GM21390 (cell line): ENCODE measurements around the gene DAB2.
"Not testable (repeated sequence)": the region's sequence is repeated elsewhere in the genome, so short reads cannot be mapped to it uniquely, and the experiment has no call there.

Source experiments
- ATAC-seq: cut with Tn5 transposase; IDR thresholded peaks from one replicate; pipeline ENCODE4 v1.9.1; 2021; ENCODE audit not compliant: unreplicated experiment

Gene DAB2

DNA sequence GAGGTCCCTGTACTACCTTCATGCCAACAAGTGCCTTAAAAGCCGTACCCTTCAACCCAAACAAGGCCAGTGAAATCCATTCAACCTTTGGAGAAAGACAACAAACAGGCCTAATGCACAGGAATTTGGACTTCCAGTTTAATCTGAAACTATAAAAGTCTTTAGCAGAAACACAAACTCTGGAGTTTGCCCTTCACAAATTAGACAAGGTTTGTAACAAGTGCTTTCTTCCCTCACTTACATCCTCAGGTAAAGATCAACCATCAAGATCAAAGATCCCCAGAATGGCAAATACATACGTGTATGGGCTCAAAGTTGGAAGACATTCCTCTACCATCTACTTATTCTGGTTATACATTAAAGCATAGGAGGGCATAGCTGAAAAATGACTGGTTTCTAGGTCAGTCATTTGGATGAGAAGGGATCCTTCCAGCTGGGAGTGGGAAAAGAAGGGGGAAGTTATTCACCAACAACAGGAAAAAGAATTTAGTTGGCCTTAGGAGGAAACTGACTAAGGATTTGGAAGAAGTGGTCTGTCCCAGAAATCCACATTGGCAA is 2.0 kb downstream of the DAB2 start:
- no peak for ATAC-seq

DNA sequence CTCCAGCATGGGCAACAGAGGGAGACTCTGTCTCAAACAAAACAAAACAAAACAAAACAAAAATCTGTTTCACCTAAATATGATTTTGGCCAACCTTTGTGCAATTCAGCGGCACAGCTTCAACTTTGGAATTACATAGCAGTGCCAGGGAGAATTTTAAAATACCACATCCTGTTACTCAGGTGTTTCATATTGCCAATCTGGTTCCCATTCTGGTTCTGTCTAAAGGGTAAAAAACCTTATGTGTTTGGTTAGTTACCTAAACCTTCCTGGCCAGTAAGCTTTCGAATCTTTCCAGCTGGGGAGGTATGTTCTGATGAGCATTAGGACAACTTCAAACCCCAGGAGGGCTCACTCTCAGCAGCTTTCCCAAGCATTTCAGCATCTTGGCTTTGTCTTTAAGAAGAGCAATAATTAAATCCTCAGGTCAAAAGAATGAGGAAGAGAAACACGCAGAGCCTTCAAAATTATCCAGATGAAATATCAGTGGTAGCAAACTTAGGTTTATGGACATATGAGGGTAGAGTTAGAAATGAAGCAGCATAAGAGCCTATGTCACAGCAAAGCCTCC is 2.7 kb downstream of the DAB2 start:
- ATAC-seq: no peak

DNA sequence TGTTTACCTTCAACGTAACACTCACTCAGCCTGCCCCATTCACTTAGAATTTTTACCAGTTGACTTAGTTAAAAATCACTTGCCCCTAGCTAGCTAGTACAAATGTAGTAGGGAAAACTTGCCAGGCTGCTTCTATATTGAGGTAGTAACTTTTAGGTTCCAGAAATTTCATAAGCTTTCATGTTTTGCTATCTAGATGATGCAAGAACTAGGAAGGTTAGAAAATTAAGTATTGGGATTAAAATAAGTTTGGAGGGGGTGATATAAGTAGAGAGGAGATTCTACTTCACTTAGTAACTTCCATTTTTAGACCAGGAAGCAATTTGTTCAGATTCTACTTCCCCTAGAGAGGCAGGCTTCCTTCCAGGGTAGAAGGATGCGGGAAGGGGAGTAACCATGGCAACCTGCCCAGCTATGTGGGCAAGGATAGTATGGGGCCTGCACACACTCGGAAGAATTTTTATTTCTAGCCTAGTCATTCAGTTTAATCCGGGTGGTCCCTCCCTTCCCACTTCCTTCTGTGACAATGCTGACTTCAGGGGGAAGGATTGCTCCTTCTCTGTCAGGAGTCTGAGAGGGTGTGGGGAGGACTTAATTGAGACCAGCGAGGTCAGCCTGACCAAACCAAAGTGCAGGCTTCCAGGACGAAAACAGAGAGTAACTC is 4.2 kb downstream of the DAB2 start:
- ATAC-seq: no peak

DNA sequence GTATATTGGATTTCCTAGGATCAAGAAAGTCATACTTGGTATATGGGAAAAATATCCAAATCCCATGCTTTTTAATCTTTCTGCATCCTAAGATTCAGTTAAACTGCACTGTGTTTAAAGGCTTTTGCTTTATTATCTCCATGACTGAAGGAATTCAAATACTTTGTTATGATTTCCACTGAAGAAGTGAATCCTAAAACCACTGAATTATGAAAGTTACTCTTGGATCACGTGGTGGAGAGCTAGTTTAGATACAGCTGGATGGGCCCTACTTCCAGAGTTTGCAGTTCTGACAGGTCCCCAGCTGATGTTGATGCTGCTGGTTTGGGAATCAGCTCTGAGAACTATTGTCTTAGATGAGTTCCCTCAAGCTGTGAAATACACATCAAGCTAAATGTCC is 5.0 kb downstream of the DAB2 start:
- ATAC-seq: no peak

DNA sequence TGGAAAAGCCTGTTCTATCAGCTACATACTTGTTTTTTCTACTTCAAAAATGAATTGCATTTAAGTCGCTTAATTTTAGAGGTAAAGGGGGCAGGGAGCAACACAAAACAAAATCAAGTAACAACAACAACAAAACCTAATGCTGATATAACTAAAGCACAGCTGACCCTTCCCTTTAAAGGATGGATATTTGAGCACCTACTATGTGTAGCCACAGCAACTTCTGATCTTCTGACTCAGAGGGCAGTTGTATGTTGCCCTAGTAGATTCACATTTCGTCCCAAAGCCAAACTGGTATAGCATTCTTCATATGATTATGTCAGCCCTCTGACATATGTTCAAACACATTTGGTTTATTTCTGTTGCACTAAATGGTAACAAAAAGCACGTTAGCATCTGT is 6.8 kb downstream of the DAB2 start:
- no peak for ATAC-seq

DNA sequence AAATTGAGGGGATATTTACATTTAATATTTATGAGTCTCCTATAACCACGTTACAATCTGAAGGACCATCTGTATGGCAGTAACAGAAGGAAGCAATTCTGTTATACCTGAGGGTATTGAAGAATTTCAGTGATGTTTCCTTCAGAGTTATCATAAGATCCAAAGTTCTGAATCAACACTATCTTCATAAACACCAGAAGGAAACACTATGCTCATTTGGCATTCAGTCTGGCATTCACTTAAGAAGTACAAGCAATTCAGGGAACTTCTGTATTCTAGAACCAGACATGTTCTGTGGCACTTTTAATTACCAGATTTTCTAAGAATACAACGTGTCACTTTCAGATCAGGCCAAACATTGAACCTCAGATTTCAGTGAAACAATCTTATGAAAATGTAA is 9.6 kb downstream of the DAB2 start:
- ATAC-seq: no peak

DNA sequence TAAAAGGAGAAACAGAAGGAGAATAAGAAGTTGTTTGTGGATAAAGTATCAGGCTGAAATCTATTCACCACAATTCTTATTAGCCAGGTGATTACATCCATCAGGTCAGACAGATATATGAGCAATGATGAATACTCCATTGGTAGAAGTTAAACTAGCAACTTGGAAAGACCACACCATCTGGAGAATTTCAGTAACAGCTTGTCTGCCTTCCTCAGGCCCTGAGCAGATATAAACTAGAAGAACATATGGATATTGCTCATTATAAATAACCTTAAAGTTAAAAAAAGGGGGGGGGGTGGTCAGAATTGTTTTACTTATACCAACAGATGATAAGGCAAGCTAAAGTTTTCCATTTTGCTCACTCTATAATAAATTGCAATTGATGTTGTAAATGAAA is 10.4 kb downstream of the DAB2 start:
- no peak for ATAC-seq

DNA sequence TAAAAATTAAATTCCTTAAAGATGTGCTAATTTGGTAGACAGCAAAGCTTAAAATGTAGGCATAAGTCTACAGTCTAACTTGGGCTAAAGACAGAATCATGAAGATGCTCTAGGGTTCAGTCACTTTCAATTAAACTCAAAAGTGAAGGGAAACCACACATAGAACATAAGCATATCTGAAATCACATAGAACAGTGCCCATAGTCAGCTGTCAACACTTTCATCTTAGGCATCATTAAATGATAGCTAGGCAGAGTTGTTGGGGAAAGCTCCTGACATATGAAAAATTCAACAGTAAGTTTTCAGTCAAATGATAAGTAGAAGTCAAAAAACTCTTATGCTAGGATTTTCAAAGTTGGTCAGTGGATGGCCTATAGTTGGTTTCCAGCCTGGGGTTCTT is 11.0 kb downstream of the DAB2 start:
- no peak for ATAC-seq

DNA sequence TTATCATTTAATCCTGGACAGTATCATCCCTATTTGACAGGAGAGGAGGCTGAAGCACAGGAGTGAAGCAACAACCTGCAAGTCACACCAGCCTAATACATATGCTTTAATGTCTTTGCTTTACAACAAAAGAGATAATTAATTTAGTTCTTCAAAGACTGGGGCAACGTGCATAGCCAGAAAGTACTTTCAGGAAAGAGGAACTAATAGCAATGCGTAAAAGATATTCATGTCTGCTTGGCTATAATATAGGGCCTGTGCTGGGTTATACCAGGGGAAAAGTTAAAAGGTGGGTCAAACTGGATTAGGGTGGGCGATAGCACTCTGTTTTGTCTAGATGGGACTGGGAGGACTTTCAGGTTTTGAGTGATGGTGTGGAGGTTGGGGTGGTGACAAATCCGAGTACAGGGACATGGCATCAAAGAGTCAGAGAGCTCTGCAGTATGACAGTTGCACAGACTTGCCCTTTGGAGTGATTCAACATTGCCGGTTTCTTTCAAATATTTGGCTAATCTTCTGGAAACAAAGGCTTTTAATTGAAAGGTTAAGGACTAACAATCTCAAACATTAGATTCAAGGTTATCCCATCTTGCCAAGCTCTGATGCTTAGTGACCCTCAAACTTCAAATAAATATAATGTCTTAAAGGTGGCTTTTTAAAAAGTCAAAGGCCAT is 11.9 kb downstream of the DAB2 start:
- no peak for ATAC-seq

DNA sequence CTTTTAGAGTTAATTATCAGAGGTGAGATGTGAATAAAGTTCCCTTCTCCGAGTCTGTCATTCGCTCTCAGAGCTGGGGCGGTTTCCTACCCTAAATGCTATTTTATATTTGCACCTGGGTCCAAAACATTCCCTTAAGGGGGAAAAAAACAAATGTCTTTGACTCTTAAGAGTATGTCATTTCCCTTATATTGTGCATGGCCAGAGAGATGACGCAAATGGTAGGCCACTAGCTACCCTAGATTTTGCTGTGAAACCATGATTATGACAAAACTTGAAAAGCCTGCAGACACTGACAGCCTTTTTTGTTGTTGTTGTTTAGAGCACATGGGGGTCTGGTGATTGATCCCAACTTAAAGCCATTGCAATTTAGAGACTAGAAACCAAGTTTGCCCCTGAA is 12.8 kb downstream of the DAB2 start:
- no peak for ATAC-seq

DNA sequence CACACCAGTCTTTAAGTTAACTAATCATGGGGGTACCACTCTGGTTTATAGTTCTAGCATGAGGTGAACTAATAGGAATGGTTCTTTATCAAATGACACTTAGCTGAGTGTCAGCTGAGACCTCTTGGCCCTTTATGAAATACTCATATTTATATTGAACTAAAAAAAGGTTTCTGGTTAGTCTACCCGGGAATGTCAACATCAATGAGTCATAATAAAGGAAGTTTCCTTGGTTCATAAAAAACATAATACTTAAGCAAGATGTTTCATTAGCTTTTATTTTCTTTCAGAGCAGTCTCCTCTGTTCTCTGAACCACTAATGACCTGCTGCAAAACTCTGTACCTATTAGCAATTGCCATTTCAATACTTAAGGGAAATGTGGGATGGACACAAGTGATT is 13.7 kb downstream of the DAB2 start:
- ATAC-seq: no peak

DNA sequence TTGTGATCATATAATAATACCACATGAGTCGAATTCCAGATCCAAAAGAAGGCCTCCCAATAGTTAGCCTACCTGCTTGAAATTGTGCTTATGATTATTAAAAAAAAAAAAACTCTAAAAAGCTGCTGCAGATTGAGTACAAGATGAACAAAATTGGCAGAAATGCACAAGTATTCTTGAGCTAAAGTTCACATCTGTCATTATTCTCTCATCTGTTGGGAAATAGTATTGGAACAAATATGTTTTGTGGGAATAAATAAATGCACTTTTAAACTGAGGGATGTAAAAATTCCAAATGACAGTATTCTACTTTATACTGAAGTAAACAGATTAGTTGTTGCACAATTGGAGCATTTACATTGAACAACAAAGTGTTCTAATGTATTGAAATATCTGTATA is 15.7 kb downstream of the DAB2 start:
- ATAC-seq: no peak

DNA sequence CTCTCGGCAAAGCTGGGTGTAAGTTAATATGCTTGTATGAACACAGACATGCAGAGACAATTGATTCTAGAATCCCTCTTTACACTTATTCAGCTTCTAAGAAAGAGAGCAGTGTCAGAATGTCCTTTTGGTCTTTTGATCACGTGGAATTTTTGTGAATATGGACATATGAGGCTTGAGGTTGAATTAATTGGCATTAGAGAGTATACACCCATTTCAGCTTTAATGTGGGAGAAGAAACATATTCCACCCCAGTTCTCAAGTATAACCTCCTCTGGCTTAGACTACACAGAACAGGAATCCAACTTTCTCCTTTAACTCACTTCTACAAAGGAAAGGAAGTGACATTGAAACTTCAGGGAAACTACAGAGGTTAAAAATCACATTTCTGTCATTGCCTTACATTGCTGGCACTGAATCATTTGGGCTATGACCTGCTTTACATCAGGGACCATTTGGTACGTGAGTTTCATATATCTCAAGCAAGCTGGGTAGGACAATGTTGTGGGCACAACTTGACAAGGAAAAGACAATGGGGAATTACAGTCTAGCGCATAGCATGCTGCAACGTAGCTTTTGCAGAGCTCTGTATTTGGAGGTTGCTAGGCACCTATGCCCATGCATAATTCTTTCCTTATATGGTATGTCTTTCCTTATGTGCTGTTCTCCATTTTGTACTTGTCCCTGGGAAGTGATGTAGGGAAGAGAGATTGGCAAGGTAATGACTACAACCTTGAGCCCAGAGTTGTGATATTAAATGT is 19.5 kb downstream of the DAB2 start:
- ATAC-seq: no peak

DNA sequence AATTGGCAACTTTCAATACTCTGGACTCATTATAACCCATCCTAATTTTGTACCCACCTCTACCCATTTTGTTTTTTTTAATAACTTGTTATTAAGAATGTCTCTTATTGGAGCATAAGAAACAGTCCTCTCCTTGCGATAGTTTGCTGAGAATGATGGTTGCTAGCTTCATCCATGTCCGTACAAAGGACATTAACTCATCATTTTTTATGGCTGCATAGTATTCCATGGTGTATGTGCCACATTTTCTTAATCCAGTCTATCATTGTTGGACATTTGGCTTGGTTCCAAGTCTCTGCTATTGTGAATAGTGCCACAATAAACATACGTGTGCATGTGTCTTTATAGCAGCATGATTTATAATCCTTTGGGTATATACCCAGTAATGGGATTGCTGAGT is 21.0 kb downstream of the DAB2 start:
- ATAC-seq: not testable (repeated sequence)

DNA sequence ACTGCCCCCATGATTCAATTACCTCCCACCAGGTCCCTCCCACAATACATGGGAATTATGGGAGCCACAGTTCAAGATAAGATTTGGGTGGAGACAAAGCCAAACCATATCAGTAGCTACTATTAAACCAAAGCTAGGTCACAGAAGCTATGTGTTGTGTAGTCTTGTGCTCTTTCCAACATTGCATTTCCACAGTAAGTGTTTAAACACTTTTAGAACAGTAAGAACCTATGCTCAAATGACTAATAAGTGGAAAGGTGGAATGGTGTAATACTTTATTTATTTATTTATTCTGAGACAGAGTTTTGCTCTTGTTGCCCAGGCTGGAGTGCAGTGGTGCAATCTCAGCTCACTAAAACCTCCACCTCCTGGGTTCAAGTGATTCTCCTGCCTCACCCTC is 22.6 kb downstream of the DAB2 start:
- not testable (repeated sequence) for ATAC-seq

DNA sequence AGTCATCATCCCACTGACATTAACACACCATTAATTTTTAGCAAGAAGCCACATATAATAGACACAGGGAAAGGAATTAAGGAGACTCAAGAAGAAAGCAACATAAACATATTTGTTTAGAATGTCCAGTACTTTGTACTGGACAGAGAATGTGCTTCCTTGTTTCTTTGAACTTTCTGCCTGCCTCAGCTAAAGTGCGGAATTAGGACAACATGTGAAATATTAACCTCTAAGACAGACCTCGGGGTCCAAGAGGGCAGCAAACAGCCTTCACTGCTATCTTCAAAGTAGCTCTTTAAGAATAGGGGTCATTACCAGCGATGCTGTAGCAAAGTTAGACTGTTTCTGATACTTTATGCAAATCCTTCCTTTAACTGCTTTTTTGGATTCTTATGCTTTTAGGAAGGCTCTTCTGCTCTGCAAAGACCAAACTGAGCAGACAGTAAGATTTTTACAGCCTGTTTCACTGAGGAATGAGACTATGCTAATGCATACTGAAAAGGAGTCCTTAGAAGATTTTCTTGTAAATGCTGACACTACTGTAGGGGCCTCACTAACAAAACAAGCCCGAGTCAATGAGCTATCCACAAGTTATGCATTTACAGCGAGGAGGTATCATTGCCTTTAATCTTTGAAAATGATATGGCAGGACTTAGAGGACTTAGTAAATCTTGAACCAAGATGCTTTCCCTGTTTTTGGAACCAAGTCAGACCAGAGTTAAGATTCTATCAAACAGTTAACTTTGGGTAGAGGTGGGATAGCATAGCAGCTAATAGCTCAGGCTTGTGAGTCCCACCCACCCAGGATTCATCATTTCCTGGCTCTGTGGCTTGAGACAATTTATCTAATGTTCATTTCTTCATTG is 23.8 kb downstream of the DAB2 start:
- no peak for ATAC-seq

DNA sequence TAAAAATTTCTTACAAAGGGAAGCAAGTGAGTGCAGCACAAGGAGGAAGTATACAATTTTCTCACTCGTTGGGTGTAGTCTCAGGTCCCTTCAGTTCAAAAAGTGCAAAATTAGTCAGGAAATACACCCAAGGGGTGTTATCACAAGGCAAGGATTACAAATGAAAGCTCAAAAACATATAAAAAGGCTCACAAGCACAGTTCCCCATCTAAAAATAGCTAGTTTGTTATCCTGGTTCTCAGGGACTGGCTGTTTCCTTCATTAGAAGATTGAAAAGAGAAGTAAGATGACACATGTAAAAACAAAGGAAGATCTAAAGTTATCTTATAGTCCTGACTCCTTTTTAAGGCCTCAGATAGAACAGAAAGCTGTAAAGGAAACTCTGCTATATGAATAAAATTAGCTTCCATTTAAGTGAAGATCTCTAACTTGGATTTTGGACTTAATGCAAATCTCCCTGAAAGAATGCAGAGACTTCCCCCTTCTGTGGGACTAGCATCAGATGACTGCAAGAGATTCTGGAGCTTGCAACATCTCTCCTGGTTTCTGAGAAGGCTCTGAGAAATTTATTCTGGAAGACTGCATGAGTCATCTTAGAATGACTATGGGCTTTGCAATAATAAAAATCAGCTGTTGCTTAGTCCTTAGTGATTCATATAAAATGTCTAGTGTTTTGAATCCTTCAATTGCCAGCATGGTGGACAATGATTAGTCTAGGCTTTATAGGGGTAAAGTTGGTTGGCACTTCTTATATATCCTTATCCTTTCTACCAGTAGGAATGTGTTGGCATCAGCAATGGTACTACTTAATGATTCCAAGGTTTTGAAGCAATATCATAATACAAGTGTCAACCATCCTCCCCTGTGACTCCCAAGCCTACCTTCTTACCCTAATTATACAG is 25.4 kb downstream of the DAB2 start:
- no peak for ATAC-seq

DNA sequence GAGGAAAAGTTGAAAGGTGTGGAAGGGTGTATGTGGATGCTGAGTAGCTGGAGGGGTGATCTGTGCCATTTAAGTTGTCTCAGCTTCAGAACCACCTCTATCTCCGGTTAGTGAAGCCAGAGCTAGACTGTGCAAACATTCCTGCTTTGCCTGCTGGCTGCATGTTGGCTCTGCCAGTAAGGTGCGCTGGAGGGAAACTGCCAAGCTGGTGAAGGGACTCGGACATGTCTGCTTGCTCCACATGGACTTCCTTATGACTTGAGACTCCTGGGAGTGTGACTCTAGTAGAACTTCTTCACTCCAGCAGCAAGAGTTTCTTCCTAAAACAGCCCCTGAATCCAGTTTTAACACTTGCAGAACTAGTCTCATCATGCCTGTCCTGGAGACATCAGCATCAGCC is 27.9 kb downstream of the DAB2 start:
- no peak for ATAC-seq

DNA sequence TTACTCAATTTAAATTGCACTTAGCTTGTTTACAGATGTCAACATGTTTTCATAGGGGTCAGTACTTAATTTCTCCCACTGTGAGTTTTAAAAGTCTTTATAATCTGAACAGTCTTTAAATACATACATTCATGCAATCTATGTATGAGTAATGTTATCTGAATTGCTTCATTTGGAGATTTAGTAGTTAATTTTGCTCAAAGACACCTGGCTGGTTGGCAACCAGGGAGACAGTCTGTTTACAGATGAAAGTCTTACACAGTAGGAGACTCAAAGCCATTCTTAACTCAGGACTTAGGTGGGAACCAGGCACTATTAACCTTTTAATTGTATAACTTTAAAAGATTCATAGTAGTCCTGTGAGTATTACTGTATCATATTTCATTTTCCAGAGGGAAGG is 29.3 kb downstream of the DAB2 start:
- ATAC-seq: no peak

DNA sequence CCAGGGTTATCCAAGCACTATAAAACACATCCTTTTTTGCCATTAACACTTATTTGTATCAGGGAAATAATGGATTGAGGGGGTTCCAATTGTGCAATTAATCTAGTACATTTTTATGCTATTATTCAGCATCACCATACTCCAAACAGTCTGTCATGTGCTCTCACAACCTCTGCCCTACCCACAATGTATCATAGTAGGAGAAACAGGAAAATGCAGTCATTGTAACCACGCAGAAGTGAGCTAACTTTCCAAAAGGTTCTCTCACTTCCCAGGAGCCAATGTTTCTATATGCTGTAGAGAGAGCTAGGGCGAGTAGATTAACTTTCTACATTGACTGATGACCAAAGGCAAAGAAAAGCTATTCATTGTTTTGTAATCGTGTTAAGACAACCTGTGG is 29.8 kb downstream of the DAB2 start:
- ATAC-seq: no peak
